Measurements from ENCODE around the gene TEX19. TPM values are rescaled to one million over a fixed set of nuclear protein-coding genes. Genes with fewer than 3 reads are reported as not detected.

TEX19 gene
- total and polyA plus RNA-seq, 9 of the 15 experiments (the other 6 are each of a cell fraction or from before 2014, with no cell fraction given), result 0.10 to 4.9 (median 1.9) TPM

DNA sequence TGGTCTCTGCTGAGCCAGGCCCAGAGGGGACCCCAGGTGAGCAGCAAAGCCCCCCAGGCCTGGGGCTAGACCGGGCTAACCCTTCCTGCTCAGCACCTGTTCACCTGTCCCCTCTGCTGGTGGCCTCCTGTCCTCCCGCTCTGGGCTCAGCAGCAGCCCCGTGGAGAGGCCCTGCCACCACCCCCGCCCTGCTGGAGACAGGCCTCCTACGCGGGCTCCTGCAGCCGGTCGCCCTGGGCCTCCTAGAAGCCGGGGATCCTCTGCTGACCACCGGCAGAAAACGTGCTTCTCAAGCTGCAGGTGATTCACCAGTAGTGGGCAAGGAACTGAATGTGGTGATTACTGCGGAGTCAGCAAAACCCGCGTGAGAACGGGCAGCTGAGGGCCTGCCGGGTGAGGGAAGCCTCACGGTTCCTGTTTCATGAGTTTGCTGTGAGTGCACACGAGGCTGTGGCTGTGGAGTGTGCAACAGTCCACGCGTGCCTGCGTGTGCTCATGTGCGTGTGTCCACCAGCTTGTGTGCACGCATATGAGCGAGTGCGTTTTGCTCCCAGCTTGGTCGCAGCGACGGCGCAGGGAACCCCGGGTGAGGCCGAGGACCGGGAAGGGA, 26.3 kb upstream of the TEX19 start (continued):
- TF ChIP-seq, protein P1, sequence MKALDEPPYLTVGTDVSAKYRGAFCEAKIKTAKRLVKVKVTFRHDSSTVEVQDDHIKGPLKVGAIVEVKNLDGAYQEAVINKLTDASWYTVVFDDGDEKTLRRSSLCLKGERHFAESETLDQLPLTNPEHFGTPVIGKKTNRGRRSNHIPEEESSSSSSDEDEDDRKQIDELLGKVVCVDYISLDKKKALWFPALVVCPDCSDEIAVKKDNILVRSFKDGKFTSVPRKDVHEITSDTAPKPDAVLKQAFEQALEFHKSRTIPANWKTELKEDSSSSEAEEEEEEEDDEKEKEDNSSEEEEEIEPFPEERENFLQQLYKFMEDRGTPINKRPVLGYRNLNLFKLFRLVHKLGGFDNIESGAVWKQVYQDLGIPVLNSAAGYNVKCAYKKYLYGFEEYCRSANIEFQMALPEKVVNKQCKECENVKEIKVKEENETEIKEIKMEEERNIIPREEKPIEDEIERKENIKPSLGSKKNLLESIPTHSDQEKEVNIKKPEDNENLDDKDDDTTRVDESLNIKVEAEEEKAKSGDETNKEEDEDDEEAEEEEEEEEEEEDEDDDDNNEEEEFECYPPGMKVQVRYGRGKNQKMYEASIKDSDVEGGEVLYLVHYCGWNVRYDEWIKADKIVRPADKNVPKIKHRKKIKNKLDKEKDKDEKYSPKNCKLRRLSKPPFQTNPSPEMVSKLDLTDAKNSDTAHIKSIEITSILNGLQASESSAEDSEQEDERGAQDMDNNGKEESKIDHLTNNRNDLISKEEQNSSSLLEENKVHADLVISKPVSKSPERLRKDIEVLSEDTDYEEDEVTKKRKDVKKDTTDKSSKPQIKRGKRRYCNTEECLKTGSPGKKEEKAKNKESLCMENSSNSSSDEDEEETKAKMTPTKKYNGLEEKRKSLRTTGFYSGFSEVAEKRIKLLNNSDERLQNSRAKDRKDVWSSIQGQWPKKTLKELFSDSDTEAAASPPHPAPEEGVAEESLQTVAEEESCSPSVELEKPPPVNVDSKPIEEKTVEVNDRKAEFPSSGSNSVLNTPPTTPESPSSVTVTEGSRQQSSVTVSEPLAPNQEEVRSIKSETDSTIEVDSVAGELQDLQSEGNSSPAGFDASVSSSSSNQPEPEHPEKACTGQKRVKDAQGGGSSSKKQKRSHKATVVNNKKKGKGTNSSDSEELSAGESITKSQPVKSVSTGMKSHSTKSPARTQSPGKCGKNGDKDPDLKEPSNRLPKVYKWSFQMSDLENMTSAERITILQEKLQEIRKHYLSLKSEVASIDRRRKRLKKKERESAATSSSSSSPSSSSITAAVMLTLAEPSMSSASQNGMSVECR (CRISPR knock-in tag; IDR thresholded peaks at IDR 0.05), result peak; percentile 7; the same call in 1 of the 2 replicates
- TF ChIP-seq EWSR1 (IDR thresholded peaks at IDR 0.05; ENCODE audit: borderline replicate concordance, low read depth, partially characterized antibody), result no peak
- TF ChIP-seq, protein P2, sequence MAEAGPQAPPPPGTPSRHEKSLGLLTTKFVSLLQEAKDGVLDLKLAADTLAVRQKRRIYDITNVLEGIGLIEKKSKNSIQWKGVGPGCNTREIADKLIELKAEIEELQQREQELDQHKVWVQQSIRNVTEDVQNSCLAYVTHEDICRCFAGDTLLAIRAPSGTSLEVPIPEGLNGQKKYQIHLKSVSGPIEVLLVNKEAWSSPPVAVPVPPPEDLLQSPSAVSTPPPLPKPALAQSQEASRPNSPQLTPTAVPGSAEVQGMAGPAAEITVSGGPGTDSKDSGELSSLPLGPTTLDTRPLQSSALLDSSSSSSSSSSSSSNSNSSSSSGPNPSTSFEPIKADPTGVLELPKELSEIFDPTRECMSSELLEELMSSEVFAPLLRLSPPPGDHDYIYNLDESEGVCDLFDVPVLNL (CRISPR knock-in tag; IDR thresholded peaks at IDR 0.05; ENCODE audit: low read depth), result peak; percentile 66; the same call in 1 of the 2 replicates
- TF ChIP-seq KDM1A (IDR thresholded peaks at IDR 0.05), result peak in 1 of 2 experiments; percentile 86; a peak in 2 of 4 replicates
- TF ChIP-seq SAFB (IDR thresholded peaks at IDR 0.05; ENCODE audit: borderline replicate concordance, low read depth, low read length), result no peak
- TF ChIP-seq, protein P3, sequence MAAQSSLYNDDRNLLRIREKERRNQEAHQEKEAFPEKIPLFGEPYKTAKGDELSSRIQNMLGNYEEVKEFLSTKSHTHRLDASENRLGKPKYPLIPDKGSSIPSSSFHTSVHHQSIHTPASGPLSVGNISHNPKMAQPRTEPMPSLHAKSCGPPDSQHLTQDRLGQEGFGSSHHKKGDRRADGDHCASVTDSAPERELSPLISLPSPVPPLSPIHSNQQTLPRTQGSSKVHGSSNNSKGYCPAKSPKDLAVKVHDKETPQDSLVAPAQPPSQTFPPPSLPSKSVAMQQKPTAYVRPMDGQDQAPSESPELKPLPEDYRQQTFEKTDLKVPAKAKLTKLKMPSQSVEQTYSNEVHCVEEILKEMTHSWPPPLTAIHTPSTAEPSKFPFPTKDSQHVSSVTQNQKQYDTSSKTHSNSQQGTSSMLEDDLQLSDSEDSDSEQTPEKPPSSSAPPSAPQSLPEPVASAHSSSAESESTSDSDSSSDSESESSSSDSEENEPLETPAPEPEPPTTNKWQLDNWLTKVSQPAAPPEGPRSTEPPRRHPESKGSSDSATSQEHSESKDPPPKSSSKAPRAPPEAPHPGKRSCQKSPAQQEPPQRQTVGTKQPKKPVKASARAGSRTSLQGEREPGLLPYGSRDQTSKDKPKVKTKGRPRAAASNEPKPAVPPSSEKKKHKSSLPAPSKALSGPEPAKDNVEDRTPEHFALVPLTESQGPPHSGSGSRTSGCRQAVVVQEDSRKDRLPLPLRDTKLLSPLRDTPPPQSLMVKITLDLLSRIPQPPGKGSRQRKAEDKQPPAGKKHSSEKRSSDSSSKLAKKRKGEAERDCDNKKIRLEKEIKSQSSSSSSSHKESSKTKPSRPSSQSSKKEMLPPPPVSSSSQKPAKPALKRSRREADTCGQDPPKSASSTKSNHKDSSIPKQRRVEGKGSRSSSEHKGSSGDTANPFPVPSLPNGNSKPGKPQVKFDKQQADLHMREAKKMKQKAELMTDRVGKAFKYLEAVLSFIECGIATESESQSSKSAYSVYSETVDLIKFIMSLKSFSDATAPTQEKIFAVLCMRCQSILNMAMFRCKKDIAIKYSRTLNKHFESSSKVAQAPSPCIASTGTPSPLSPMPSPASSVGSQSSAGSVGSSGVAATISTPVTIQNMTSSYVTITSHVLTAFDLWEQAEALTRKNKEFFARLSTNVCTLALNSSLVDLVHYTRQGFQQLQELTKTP (IDR thresholded peaks at IDR 0.05; ENCODE audit: low read depth in 1 of 2, partially characterized antibody in 2 of 2), result no peak
- no peak for TF ChIP-seq FOXM1 (IDR thresholded peaks at IDR 0.05; ENCODE audit: low read depth)
- TF ChIP-seq FOXM1 (CRISPR knock-in tag; IDR thresholded peaks at IDR 0.05; ENCODE audit: low read depth), result peak; percentile 89; the same call in 1 of the 2 replicates
